Non-pigmented ciliary epithelial cell (primary cell): ENCODE results near the gene STX3.
"Not testable (repeated sequence)": the region's sequence is repeated elsewhere in the genome, so short reads cannot be mapped to it uniquely, and the experiment has no call there.

Source experiments
- DNase-seq: peaks from one replicate; pipeline ENCODE4 v3.0.0-alpha.2; 2010; ENCODE audit warnings: low read depth

Gene STX3

GRCh38 chr11:59791639-59792038, 36.5 kb downstream of the STX3 start:
- DNase-seq: no peak

GRCh38 chr11:59792507-59792906, 37.3 kb downstream of the STX3 start:
- DNase-seq: no peak

- no peak for DNase-seq
Measured at GRCh38 chr11:59794417-59794816, 39.2 kb downstream of the STX3 start.

DNA sequence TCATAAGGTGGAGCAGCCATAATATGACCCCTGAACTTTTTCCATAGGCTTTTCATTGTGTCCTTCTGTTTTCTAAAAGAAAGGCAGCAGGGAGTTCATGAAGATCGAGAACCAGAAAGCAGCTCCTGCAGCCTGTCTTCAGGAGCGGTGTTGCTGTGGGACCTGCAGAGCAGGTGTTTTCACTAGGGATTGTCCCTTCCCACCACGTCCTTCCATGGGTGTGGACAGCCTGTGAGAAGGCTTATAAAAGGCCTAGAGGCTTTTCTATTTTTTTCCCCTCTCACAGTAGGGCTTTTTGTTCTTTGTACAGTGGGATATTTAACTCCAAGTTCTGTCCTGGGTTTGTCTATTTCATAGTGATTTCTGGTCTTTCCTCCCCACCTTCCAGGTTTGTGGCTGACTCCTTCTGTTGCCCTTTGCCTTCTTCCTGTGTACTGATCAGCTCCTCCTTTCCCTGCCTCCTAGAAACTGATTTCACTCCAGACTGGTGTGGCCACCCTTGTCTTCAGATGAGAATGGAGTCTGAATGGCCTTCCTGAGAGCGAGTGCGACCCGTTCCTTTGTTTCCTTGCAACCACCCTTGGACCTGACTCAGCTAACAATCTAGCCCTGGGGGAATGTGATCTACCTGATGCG, 45.3 kb downstream of the STX3 start:
- DNase-seq: no peak

- DNase-seq: no peak
Measured at GRCh38 chr11:59801160-59801706, 46.1 kb downstream of the STX3 start.

DNA sequence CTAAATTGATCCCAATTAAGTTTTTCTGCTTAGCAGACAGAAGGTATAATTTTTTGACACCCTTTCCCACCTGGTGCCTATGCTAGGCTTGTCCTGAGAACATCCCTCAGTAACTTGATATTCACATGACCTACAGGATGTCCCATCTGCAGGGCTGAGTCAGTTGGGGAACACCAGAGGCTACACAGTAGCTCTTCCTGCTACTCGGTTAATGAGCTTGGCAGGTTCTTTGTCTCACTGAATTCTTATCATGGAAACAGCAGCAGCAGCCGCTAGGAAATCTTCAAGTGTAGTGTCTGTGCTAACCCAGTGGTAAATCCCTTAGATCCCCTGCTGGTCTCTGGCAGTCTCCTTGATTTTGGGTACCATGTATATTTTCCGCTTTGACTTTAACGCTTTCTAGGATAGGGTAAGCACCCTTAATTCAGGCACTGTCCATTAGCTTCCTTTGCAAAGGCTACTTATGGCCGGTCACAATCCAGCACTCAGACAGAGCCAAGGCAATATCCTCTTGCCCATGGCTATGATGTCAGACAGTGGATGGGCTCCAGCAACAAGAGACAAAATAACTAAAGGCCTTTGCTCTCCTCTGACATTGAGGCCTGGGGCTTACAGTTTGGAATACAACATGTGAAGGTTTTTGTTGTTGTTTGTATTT, 46.9 kb downstream of the STX3 start:
- DNase-seq: no peak

- no peak for DNase-seq
Measured at GRCh38 chr11:59802639-59803176, 47.5 kb downstream of the STX3 start.

GRCh38 chr11:59804061-59804460, 48.9 kb downstream of the STX3 start:
- DNase-seq: no peak

- no peak for DNase-seq
Measured at GRCh38 chr11:59807047-59807610, 52.0 kb downstream of the STX3 start.

DNA sequence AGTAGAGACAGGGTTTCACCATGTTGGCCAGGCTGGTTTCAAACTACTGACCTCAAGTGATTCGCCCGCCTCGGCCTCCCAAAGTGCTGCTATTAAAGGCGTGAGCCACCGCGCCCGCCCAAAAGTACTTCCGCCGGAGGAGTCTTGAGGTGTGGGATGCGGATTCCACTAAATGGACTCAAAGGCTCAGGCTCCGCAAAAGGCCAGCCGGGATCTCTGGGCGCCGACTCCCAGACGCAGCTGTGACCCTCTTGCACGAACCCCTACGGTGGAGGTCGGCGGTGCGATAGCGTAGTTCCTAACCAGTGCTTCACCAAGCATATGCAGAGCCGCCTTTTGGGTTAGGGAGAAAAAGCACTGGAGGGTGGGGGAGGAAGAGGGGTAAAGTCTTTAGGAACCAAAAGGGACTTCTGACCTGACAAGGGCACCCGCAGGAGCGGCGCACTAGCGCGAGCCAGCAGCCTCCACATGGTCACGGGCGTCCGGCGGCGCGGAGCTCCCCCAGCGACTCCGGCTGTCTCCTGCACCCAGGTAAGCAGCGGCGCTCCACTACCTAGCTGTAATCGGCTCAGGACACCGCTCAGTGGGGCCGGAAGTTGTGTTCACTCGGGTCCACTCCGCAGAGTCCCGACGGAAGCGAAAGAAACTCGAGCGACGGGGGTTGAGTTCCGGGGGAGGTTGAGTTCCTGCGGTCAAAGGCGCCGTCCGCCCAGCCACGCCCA, 55.2 kb downstream of the STX3 start, which contains the start of gene MRPL16:
TSS of gene MRPL16 (minus strand) at position 590 of the 722 bp plus-strand sequence. CDS start at position 470, 120 bp downstream.
- DNase-seq: peak; percentile 58

- no peak for DNase-seq
Measured at GRCh38 chr11:59810911-59811259, 55.7 kb downstream of the STX3 start.

DNA sequence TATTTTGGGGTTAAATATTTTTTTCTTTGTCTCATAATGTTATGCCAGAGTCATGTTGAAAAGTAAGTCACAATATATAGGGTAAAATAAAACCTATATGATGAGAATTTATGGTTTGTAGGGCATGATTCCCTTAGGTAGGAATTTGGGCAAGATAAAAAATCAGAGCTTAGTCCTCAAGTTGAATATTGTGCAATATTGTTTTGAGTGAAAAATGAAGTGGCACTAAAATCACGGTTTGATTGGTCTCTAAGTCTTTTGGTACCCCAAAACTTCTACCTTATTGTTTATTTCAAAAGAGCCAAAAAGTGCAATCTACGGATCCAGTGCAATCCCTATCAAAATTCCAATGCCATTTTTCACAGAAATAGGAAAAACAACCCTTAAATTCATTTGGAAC, 57.0 kb downstream of the STX3 start:
- DNase-seq: no peak

DNA sequence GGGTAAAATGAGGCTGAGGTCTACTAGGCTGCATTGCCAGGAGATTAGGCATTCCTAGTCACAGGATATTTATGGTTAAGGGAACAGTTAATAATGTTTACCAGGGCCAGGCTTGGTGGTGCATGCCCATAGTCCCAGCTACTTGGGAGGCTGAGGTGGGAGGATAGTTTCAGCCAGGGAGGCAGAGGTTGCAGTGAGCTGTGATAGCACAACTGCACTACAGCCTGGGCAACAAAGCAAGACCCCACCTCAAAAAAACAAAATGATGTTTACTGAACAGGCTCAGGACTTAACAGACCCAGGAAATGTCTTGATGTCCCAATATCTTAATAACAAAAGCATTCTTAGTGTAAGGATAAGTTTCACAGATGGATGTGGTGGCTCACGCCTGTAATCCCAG, 58.2 kb downstream of the STX3 start:
- no peak for DNase-seq

DNA sequence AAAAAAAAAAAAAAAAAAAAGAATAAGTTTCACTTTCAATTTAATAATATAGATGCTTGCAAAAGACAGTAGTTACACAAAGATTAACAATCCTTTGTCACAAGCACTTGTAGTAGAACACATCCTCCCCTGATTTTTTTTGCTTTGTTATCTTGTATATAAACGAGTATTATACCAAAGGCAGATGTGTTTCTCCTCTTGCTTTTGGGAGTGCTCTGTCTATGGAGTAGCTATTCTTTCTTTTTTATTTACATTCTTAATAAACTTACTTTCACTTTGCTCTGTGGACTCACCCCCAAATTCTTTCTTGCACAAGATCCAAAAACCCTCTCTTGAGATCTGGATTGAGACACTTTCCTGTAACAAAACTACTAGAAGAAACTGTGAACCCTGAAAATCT, 58.8 kb downstream of the STX3 start:
- DNase-seq: no peak

DNA sequence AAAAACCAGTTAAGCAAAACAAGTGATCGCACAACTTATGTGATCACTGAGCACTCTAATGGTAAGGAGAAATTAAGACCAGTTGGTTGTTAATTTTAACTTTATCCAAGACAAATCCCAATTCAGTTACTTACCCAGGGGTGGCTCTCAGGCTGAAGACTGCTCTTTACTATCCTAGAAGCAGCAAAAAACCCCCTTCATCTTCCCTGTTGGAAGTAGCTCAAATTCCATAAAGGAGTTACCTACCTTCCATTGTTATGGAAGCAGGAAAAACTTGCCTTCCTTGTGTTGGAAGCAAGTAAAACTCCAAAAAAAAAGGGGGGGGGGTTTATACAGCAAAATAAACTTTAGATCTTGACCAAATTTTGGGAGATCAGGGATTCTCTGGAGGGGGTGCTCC, 60.6 kb downstream of the STX3 start:
- DNase-seq: no peak

GRCh38 chr11:59816434-59816833, 61.3 kb downstream of the STX3 start:
- not testable (repeated sequence) for DNase-seq

DNA sequence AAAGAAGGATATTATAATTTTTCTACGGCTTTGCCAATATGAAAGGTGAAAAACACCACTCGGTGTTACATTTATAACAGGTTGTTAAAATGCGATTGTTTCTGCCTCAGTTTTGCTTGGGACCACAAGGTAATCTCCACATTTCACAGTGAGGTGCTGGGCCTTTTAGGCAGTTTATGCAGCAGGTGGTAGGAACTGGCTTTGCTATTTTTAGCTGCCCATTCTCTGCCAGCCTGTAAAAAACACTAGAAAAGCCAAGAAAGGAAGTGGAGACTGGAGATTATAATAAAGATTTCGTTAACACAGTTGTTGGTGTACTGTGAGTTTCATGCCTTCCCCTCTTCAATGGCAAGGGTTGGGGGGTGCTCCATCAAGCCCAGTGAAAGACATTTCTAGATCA, 63.4 kb downstream of the STX3 start:
- DNase-seq: no peak

DNA sequence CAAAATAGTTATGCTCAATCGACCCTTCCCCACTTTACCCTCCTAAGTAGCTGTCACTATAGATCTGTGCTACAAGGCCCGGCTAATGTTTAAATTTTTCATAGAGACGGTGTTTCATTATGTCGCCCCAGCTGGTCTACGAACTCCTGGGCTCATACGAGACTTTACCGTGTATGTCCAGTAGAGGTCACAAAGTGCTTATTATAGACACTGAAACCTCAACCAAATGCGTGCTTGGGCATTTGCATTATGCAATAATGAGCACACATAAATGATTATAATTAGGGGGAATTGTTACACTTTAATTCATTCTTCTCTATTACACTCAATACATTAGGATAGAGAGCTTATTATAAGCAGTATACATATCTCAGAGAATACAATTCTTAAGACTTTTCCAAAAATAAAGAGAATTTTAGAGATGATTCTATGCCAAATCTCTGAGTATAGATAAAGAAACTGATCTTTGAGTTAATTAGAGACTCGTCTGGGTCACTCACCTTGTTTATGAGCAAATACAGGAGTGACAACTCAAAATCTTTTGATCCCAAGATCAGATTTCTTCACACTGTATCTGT, 67.9 kb downstream of the STX3 start:
- no peak for DNase-seq

- DNase-seq: no peak
Measured at GRCh38 chr11:59829358-59829757, 74.2 kb downstream of the STX3 start.

- DNase-seq: no peak
Measured at GRCh38 chr11:59833602-59834001, 78.4 kb downstream of the STX3 start.

DNA sequence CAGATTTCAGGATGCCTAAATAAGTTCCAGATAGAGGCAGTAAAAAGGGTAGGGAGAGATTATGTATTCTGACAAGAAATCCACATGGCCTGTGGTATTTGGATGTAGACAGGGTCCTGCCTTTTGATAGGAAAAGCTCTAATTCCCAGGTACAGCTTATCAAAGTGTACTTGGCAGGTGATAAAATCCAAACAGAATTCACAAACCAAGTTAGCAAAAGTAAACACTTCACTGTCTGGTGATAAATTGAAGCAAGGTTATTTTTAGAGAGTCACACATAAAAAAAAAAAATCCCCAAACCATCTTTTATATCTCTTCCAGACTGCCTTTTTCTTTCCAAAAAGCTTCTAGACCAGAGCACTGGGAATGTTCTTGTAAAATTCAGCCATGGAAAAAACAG, 84.4 kb downstream of the STX3 start:
- no peak for DNase-seq

DNA sequence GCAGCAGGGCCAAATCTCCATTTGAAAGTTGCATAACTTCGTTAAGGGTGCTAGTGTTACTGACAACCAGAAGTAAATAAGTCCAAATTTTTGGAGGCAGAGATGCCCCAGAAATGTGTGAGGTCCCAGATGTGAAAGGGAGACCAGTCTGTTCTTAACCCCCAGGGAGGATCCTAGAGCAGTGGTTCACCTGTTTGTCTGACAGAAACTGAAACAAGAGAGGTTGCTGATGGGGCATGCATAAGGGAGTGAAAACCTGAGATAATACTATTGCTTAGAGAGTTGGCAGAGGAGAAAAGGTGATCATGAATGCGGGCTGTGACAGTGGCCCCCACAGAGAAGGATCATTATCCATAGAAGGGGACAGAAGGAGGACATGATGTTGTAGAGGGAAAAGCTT, 86.3 kb downstream of the STX3 start:
- DNase-seq: no peak
